GM12878 (cell line): ENCODE results near the gene TMCO1. TPM values are rescaled to one million over a fixed set of nuclear protein-coding genes. Genes with fewer than 3 reads are reported as not detected.

ENCODE experiments used
- ATAC-seq: fragments of 200-7000 bp; cut with Tn5 transposase; 3 replicates; pipeline ENCODE4 v1.9.1; 2020; ENCODE audit warnings: mild to moderate bottlenecking, moderate library complexity
- BruUV-seq: library from RNA; stranded (reverse); fragments of 400-500 nt; replicated peaks from 2 replicates; lab custom pipeline; 2021; lab: Mats Ljungman, UMichigan
- CTCF ChIA-PET: fragments of 300-600 bp; sonication (Branson Sonifier 250); formaldehyde crosslinking; extraction: SDS; loops from one replicate; lab custom pipeline; 2021; ENCODE audit warnings: inconsistent platforms; lab: Yijun Ruan, JAX
- POLR2A ChIA-PET: fragments of 350-600 bp; formaldehyde crosslinking; extraction: SDS; loops from one replicate; lab custom pipeline; 2021; ENCODE audit warnings: inconsistent platforms; lab: Charles Lee
- RAD21 ChIA-PET: fragments of 300-600 bp; sonication (Branson Sonifier 250); formaldehyde crosslinking; loops from one replicate; lab custom pipeline; 2023; ENCODE audit warnings: antibody characterized with exemption; ENCODE audit not compliant: unreplicated experiment; lab: Charles Lee
- SMC1A ChIA-PET: fragments of 300-600 bp; sonication (Branson Sonifier 250); formaldehyde crosslinking; loops from one replicate; lab custom pipeline; 2023; ENCODE audit not compliant: unreplicated experiment, uncharacterized antibody; lab: Charles Lee
- DNase-seq: peaks from one replicate; pipeline ENCODE4 v3.0.0-alpha.2; 2011; ENCODE audit warnings: low read depth, low spot score
- FAIRE-seq: peaks from 3 replicates; lab custom pipeline; 2011; peaks lifted over from hg19 to GRCh38; lab: Jason Lieb, UNC
- H2AFZ ChIP-seq: 2 replicates; pipeline ENCODE4 v1.6.0; 2011; ENCODE audit warnings: low read depth, low read length, control low read depth; ENCODE audit not compliant: control insufficient read depth
- H3K27ac ChIP-seq: 2 replicates; pipeline ENCODE4 v1.5.1; 2011; ENCODE audit warnings: control low read depth; ENCODE audit not compliant: control insufficient read depth, insufficient read depth
- H3K27me3 ChIP-seq, 2 experiments: replicated peaks in 1 of 2; 2 replicates each; pipeline versions ENCODE4 v1.6.0 to v1.6.1; 2011; ENCODE audit warnings: low read length in 1 of 2; ENCODE audit not compliant: control insufficient read depth in 2 of 2, insufficient read depth in 2 of 2
- H3K36me3 ChIP-seq, 2 experiments: 2 replicates each; pipeline ENCODE4 v1.5.1; 2011; ENCODE audit warnings: low read length in 1 of 2; ENCODE audit not compliant: control insufficient read depth in 2 of 2, insufficient read depth in 2 of 2
- H3K4me1 ChIP-seq: 2 replicates; pipeline ENCODE4 v1.6.1; 2011; ENCODE audit warnings: mild to moderate bottlenecking, low read length, moderate library complexity, mixed read lengths; ENCODE audit not compliant: control insufficient read depth, insufficient read depth
- H3K4me2 ChIP-seq: 2 replicates; pipeline ENCODE4 v1.6.0; 2011; ENCODE audit warnings: control low read depth; ENCODE audit not compliant: control insufficient read depth, insufficient read depth
- H3K4me3 ChIP-seq: fragments of 200-600 bp; sonication (generic); 2 replicates; pipeline ENCODE4 v1.5.1; 2016
- H3K79me2 ChIP-seq: 2 replicates; pipeline ENCODE4 v1.6.0; 2011; ENCODE audit warnings: low read length; ENCODE audit not compliant: control insufficient read depth, insufficient read depth
- H3K9ac ChIP-seq: 2 replicates; pipeline ENCODE4 v1.8.0; 2011; ENCODE audit warnings: low read length, control low read depth, mixed read lengths; ENCODE audit not compliant: control insufficient read depth, insufficient read depth
- H3K9me3 ChIP-seq: replicated peaks from 3 replicates; pipeline ENCODE4 v1.5.1; 2011; ENCODE audit warnings: mild to moderate bottlenecking, low read length; ENCODE audit not compliant: control insufficient read depth, insufficient read depth
- H4K20me1 ChIP-seq: 2 replicates; pipeline ENCODE4 v1.6.0; 2011; ENCODE audit not compliant: control insufficient read depth, insufficient read depth
- CBX3 ChIP-seq: fragments of 200-600 bp; sonication (generic); IDR thresholded peaks from 2 replicates; pipeline ENCODE4 v1.6.1; 2016; ENCODE audit warnings: low read depth, borderline replicate concordance
- CREM ChIP-seq: IDR thresholded peaks from 2 replicates; pipeline ENCODE4 v1.6.1; 2014; ENCODE audit warnings: antibody characterized with exemption, low read depth
- EP300 ChIP-seq, 2 experiments: fragments of 150-350 bp in 1 of 2; IDR thresholded peaks; 2 replicates each; pipeline ENCODE4 v1.6.1; 2011 to 2012; ENCODE audit warnings: low read depth in 2 of 2, low read length in 2 of 2, borderline replicate concordance in 1 of 2, improper control_type of control experiment in 1 of 2, inconsistent platforms in 1 of 2; ENCODE audit not compliant: control insufficient read depth in 1 of 2
- MTA2 ChIP-seq: fragments of 450-650 bp; IDR thresholded peaks from 2 replicates; pipeline ENCODE4 v1.6.1; 2016; ENCODE audit warnings: low read depth, mild to moderate bottlenecking, moderate library complexity
- MTA3 ChIP-seq: IDR thresholded peaks from 2 replicates; pipeline ENCODE4 v1.6.1; 2012; ENCODE audit warnings: low read length, inconsistent platforms, borderline replicate concordance
- NFYB ChIP-seq: IDR thresholded peaks from 2 replicates; pipeline ENCODE4 v1.6.1; 2011; ENCODE audit warnings: low read depth, mild to moderate bottlenecking, low read length, improper control_type of control experiment, moderate library complexity; ENCODE audit not compliant: insufficient read depth
- NKRF ChIP-seq: fragments of 450-650 bp; conservative IDR thresholded peaks from 2 replicates; pipeline ENCODE4 v1.6.1; 2017; ENCODE audit warnings: mild to moderate bottlenecking, moderate library complexity
- RCOR1 ChIP-seq: conservative IDR thresholded peaks from 2 replicates; pipeline ENCODE4 v1.6.1; 2012; ENCODE audit warnings: low read depth, low read length, improper control_type of control experiment
- RUNX3 ChIP-seq: IDR thresholded peaks from 2 replicates; pipeline ENCODE4 v1.6.1; 2012; ENCODE audit warnings: low read length, inconsistent platforms
- SP1 ChIP-seq: IDR thresholded peaks from one replicate; pipeline ENCODE4 v1.6.1; 2011; ENCODE audit warnings: low read depth, low read length
- STAT1 ChIP-seq: fragments of 450-650 bp; conservative IDR thresholded peaks from 2 replicates; pipeline ENCODE4 v1.6.1; 2014; ENCODE audit warnings: antibody characterized with exemption, mild to moderate bottlenecking
- STAT3 ChIP-seq: IDR thresholded peaks from 2 replicates; pipeline ENCODE4 v1.6.1; 2011; ENCODE audit warnings: low read depth, low read length, improper control_type of control experiment
- TCF12 ChIP-seq: IDR thresholded peaks from 2 replicates; pipeline ENCODE4 v1.6.1; 2011; ENCODE audit warnings: low read depth, mild to moderate bottlenecking, low read length
- WRNIP1 ChIP-seq: IDR thresholded peaks from 2 replicates; pipeline ENCODE4 v1.6.1; 2011; ENCODE audit warnings: low read depth, low read length, improper control_type of control experiment, borderline replicate concordance
- ZNF384 ChIP-seq: IDR thresholded peaks from 2 replicates; pipeline ENCODE4 v1.6.1; 2012; ENCODE audit warnings: low read depth, mild to moderate bottlenecking, low read length, improper control_type of control experiment, borderline replicate concordance
- WGBS: methylation state at CpG from one replicate; pipeline ENCODE4 v1.1.6; 2016; ENCODE audit warnings: low lambda C conversion rate; ENCODE audit not compliant: insufficient replicate concordance, insufficient coverage; ENCODE audit errors: missing lambda C conversion rate; 5-methylcytosine and 5-hydroxymethylcytosine counted together
- in situ Hi-C: fragments of 300-500 bp; cut with MboI; formaldehyde crosslinking; loops from 9 replicates; pipeline ENCODE4 v1.14.3; 2018; ENCODE audit warnings: mixed read lengths
- intact Hi-C: fragments of 100-400 bp; cut with micrococcal nuclease; formaldehyde crosslinking; loops from one replicate; pipeline ENCODE4 v1.14.2; 2022; ENCODE audit not compliant: unreplicated experiment
- polyA plus RNA-seq, 11 experiments: library from polyadenylated mRNA; depleted of rRNA in 4 of 11; unstranded in 6 of 11; stranded (reverse) in 5 of 11; fragments of >200 nt; fragmentation: Nextera tagmentation in 4 of 11; fragmentation: Illumina TruSeq in 1 of 11; extraction: Ambion mirVana in 4 of 11; extraction: Trizol in 1 of 11; gene quantifications; 1 replicate in 1 of 11; 2 replicates in 10 of 11; pipeline versions ENCODE4 v1.2.1 to v1.2.3, GENCODE V29; 2011 to 2016; ENCODE audit warnings: inconsistent platforms in 2 of 11, missing spikeins in 2 of 11, low read depth in 1 of 11
- total RNA-seq, 4 experiments: library from RNA; depleted of rRNA in 3 of 4; stranded (reverse); fragments of >200 nt in 3 of 4; fragmentation: Illumina TruSeq in 1 of 4; extraction: Trizol in 1 of 4; gene quantifications; 2 replicates each; pipeline versions ENCODE4 v1.2.1 to v1.2.3, GENCODE V29; 2013 to 2021

The TMCO1 gene
- total and polyA plus RNA-seq, 10 of the 15 experiments (the other 5 are each of a cell fraction or from before 2014, with no cell fraction given): 50.3 to 253 (median 126) TPM

DNA sequence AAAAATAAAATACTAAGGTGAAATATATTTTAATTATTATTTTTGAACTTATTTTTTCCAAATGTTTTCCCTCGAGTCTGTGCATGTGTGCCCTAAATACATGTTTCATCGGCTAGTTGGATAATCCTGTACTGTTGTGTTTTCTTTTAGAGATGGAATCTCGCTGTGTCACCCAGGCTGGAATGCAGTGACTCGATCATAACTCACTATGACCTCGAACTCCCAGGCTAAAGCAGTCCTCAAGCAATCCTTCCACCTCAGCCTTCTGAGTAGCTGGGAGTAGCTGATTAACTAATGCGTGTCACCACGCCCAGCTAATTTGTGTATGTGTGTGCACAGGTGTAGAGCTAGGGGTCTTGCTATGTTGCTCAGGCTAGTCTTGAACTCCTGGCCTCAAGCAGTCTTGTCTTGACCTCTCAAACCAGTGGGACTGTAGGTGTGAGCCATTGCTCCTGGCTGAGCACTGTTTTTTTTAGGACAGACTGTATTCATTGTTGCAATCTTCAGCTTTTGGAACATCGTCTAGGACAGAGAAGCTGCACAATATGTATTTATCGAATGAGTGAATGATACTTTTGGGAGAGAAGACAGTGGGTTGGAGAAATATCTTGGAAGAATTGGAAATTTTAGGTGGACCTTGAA lies 4.8 kb upstream of the TMCO1 start:
- Histone ChIP-seq H3K4me1 (peaks cover 5% of the 10 kb centered on the region; the same call in 1 of the 2 replicates), H3K27ac (no peak overlapping the region)
- TF ChIP-seq TCF12 (no peak), EP300 (IDR thresholded peaks at IDR 0.05; ENCODE audit: borderline replicate concordance in 1 of 2, control insufficient read depth in 1 of 2, low read depth in 2 of 2, low read length in 2 of 2) (no peak), MTA2 (no peak), MTA3 (no peak), SP1 (no peak), CREM (no peak), RUNX3 (no peak), NKRF (no peak), NFYB (no peak), ZNF384 (no peak), CBX3 (no peak), WRNIP1 (no peak), STAT1 (no peak), RCOR1 (no peak), STAT3 (no peak)
- TF ChIP-seq, all 136 proteins: peak for 0
- ChIA-PET CTCF (interaction anchor here (0.7 kb wide), 1 partner anchor 1317 kb away, joined by 3 read pairs; the partner anchor contains the start of gene GPA33), RAD21 (interaction anchor here (0.6 kb wide), 1 partner anchor 135 kb away, joined by 3 read pairs; no protein-coding TSS in a partner anchor), SMC1A (interaction anchor here (0.9 to 1.1 kb wide), 2 partner anchors 76 to 100 kb away, joined by 3 read pairs; no protein-coding TSS in a partner anchor), POLR2A (no interaction called here)
- no peak overlapping the region for H3K4me3 ChIP-seq
- H3K9ac ChIP-seq: no peak overlapping the region
- H4K20me1 ChIP-seq: no peaks in the 10 kb centered on the region
- FAIRE-seq: no peak
- no peak for ATAC-seq
- BruUV-seq: no TSS peak
- H3K36me3 ChIP-seq: no peaks in the 10 kb centered on the region; a peak in 1 of 4 replicates
- no peaks in the 10 kb centered on the region for H3K27me3 ChIP-seq
- H3K79me2 ChIP-seq: peaks cover 16% of the 10 kb centered on the region
- H3K9me3 ChIP-seq: no peaks in the 10 kb centered on the region
- no peak overlapping the region for H3K4me2 ChIP-seq
- DNase-seq: no peak
- H2AFZ ChIP-seq: no peak overlapping the region
- WGBS: 94% methylated on average over 9 of the region's 9 CpGs
- intact Hi-C loops: no loop called here
- in situ Hi-C loops: no loop called here
